ENCODE results near the gene SLAMF8.

Gene SLAMF8

DNA sequence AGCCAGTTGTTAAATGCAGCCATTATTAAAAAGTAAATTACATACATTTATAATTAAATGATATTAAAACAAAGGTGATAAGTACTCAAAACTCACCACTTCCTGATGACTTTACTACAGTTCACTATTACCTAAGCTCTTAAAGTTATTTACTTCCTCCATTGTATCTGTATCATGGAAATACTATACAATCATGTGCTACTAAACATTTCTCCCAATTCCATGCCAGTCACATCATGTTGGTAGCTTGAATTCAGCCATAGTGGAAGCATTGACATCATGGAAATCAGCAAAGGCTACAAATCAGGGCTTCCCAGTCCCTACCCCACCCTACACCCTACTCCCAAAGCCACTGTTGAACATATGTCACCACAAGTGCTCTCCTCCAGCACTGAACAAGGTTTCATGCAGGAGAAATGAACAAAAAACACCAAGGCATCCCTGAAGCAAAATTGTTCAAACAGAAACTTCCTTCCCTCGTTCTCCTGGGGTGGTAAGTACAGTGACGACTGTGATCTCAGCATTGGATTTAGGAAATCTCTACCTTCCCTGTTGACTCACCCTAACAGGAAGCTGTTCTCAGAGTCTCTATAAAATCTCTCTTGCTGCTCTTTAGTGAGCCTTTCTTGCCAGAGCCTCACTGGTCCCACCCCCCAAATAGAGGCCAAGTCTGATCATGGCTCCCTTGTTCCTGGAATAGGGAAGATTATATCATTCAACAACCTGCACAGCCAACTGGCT lies 23.1 kb downstream of the SLAMF8 start:
- DNase-seq: no peak

- no peak for DNase-seq
These were observed 24.7 kb downstream of the SLAMF8 start for GRCh38 chr1:159851407-159851806.

- no peak for DNase-seq
These were observed 26.9 kb downstream of the SLAMF8 start for GRCh38 chr1:159853417-159854115.

DNA sequence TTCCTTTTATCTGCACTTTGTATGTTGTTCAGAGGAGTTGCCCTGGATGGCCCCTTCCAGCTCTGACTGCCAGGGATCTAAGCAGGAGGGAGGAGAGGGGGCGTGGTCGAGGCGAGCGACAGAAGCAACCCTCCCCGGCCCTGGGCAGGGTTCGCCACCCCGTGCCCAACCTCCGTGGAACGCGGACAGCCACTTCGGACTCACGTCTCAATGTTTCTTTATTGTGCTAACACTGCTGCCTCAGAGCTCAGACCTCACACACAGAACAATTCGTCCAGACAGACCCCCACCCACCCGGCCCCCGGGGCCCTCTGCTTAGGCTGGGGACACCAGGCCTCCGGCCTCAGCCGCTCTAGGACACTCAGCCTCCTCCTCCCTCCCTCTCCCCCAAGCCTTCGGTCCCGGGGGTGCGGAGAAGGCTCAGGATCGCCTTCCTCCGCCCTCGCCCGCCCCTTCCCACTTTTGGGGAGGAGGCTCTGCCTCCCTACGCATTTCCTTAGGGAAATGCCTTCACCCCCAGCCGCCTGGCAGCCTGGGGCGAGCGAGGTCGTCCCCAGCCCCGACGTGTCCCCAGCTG lies 27.5 kb downstream of the SLAMF8 start:
- DNase-seq: peak; percentile 57

DNA sequence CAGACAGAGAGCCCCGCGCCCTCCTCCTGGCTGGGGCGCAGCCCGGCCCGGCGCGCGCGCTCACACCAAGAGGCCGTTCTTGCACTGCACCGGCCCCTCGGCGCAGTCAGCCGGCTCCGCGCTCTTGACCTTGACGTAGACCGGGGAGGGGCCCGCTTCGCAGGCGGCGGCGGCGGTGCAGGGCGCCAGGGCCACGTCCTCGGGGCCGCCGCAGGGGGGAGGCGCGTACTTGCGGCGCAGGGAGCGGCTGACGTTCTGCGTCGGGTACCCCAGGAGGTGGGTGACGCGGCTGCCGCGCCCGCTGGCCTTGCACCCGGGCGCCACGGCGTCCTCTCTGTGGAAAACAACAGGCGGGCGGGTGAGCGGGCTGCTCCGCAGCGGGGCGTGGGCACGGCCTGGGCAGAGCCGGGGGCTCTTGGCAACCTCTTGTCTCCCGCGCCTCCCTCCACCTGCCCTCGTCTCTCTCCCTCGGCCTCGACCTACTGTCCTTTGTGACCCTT lies 28.1 kb downstream of the SLAMF8 start:
- DNase-seq: peak; percentile 31

DNA sequence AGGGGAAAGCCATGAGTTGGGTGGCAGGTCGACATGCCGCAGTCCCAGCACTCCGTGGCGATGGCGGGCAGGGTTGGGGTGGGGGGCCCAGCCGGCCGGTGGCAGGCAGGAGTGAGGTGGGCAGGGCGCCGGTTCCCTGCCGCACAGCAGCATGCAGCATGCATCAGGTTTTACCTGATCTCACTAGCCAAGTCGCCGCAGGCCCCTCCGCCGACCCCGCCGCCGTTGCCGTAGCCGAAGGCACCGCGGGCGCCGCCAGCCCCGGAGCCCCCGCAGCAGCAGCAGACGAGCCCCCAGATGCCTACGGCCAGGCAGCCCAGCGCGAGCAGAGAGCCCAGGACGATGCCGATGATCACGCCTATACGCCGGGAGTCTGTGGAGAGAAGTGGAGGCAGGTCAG lies 29.0 kb downstream of the SLAMF8 start:
- no peak for DNase-seq

DNA sequence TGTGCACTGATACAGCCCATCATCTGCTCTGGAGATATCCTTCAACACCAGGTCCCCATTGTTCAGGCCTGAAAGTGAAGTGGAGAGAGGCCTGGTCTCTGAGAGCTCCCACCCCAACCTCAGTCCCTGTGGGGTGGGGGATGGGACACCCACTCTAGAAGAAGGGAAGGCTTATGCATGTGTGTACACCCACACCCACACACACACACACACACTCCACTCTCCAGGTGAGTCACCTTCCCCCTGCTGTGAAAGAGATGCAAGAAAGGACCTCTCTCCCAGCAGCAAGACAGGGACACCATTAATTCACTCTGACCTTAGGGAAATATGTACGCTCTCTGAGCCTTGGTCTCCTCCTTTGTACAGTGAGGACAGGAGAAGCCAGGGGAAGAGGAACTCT lies 29.9 kb downstream of the SLAMF8 start:
- no peak for DNase-seq

DNA sequence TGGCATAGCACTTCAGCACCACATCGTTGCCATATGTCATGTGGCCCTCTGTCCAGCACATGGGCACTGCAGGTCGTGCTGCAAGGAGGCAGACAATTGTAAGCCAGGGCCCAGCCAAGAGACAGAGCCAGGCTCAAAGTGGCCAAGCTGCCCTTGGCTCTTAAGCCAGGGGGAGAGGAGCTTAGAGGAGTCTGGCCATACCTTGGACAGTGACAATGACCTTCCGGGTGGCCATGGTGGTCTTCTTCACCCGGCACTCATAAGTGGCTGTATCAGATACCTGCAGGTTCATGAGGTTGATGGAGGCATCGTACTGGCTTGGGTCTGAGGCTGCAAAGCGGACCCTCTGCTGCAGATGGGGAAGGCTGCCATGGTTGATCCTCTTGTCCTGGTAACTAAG lies 31.2 kb downstream of the SLAMF8 start:
- no peak for DNase-seq

- DNase-seq: no peak
These were observed 33.2 kb downstream of the SLAMF8 start for GRCh38 chr1:159859767-159860322.

- DNase-seq: no peak
These were observed 33.8 kb downstream of the SLAMF8 start for GRCh38 chr1:159860456-159860855.

- DNase-seq: no peak
These were observed 34.5 kb downstream of the SLAMF8 start for GRCh38 chr1:159861218-159861617.

- no peak for DNase-seq
These were observed 35.4 kb downstream of the SLAMF8 start for GRCh38 chr1:159862031-159862430.

DNA sequence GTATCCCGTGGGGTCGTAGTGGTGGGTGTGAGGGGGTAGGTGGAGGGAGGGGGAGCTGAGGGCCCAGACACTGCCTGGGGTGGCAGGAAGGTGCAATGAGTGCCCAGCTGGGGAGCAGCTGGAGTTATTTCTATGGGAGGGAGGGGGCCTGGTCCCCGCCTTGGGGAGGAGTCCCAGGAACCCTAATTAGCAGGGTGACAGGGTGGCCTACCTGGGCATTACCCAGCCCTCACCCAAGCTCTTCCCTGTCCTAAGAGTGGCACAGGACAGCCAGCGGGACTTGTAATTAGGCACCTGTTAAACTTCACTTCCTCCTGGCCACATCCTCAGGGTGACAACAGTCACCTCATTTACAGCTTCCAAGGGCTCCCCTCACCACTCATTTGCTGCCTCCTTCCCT lies 35.9 kb downstream of the SLAMF8 start, which contains the start of gene VSIG8:
Gene VSIG8 (minus strand): TSS at position 101 of the 400 bp plus-strand sequence. CDS start 136 bp downstream, outside the sequence.
- no peak for DNase-seq

GRCh38 chr1:159864262-159864661 lies 37.6 kb downstream of the SLAMF8 start:
- DNase-seq: no peak

- no peak for DNase-seq
These were observed 39.4 kb downstream of the SLAMF8 start for GRCh38 chr1:159866066-159866465.

DNA sequence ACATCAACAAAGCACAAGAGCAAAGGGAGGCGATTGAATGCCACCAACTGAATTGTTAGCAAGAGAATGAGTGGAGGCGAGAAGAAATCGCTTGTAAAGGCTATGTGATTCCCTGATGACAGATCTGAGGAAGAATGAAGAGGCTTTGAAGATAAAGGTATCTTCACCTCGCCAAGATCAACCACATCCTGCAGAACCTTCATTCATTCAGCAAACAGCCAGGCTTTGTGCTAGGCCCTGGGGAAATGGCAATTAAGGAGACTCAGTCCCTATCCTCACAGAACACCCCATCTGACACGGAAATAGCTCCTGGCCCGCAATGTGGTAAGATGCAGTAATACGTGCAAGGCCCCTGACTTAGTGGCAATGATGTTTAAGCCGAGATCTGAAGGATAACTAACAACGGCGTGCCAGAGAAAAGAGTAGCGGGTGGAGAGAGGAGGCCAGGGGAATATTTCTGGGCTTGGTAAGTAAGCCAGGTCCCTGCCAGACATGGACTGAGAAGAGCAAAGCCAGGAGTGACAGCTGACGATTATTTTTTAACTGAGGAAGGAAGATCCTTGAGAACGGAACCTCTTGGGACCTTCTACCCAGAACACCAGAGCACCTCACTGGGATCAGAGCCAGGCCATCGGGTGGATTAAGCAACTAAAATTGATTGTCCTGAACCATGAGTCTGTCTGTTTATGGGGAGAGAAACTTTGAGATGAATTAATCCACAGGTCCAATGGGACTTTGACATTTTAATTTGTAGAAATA lies 40.4 kb downstream of the SLAMF8 start:
- no peak for DNase-seq

DNA sequence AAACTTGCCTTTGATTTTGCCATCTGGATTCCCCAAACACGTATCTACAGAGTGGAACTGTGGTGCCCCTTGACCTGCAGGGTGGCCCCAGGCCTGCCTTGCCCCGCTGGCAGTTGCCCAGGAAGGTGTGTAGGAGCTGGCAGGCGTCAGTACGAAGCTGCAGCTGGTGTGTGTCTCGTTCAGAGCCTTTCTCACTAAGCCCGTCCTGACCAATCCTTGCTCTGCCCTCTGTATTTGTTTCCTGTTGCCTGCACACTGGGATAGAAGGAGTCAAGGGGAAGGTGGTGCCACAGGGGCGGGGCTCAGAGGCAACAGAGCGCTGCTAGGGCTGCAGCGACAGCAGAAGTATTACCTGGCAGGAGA lies 41.0 kb downstream of the SLAMF8 start:
- peak; percentile 92 for DNase-seq

DNA sequence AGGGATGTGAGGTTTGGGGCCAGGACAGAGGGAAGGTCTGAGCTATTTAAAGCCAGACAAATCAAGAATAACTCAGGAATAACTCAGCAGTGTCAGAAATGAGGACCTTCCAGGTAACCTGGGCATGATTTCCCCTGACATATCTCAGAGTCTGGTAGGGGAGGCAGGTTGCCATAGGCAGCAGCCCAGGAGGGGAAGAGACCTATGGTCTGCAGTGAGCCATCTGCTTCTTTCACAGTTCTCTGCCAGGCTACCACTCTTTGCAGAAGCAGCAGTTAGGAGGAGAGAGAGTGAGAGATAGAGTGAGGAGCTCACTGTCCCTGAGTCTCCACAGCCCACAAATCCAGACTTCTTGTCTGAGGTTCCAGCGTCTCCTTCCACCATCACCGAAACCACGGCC lies 42.1 kb downstream of the SLAMF8 start:
- DNase-seq: no peak

- no peak for DNase-seq
These were observed 42.5 kb downstream of the SLAMF8 start for GRCh38 chr1:159869173-159869572.

DNA sequence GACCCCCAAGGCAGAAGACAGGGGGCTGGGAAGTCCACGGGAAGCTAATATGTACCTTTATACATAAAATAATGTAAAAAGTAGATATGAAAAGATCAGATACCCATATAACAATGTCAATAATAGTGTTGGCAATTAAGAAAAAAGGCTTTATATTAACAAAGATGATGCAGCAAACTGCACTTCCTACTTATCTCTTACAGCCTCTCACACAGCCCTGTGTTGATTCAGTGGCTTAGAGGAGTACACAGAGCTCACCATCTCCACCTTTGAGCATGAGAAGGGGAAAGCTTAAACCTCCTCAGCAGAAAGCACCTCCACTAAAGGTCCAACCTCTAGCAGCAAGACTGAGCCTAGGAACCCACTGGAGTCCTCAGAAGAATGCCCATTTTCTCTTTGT lies 42.9 kb downstream of the SLAMF8 start:
- DNase-seq: no peak

GRCh38 chr1:159870704-159871103 lies 44.0 kb downstream of the SLAMF8 start:
- DNase-seq: no peak

- DNase-seq: no peak
These were observed 46.2 kb downstream of the SLAMF8 start for GRCh38 chr1:159872891-159873290.
